ENCODE data around the gene CALB2. TPM values are rescaled to one million over a fixed set of nuclear protein-coding genes. Genes with fewer than 3 reads are reported as not detected.

Gene CALB2
- total RNA-seq, 1 donor = 1.1 TPM

GRCh38 chr16:71409011-71409775, 50.7 kb downstream of the CALB2 start:
- Histone ChIP-seq H3K36me3 (ENCODE audit: insufficient read depth, low read length) (no peaks in the 10 kb centered on the region), H4K20me1 (ENCODE audit: insufficient read depth, low read length) (no peaks in the 10 kb centered on the region), H3K4me3 (ENCODE audit: insufficient read depth, low read length) (no peak overlapping the region), H3K4me1 (ENCODE audit: insufficient read depth, low read length) (no peaks in the 10 kb centered on the region), H3K4me2 (ENCODE audit: insufficient read depth, low read length) (no peak overlapping the region), H2AFZ (ENCODE audit: low read length) (no peak overlapping the region), H3K9me3 (ENCODE audit: low read depth, low read length) (peaks cover 2% of the 10 kb centered on the region), H3K27ac (ENCODE audit: low read depth, low read length) (no peak overlapping the region), H3K27me3 (ENCODE audit: insufficient read depth, low read length) (peaks cover 13% of the 10 kb centered on the region), H3K79me2 (ENCODE audit: insufficient read depth, low read length) (no peaks in the 10 kb centered on the region)
- no peak for DNase-seq (ENCODE audit: insufficient read length, low spot score, missing footprints)
- TF ChIP-seq CTCF (IDR thresholded peaks at IDR 0.05; ENCODE audit: extremely low read depth, low read depth, low read length) = no peak

- Histone ChIP-seq H3K79me2 (ENCODE audit: insufficient read depth, low read length) (no peaks in the 10 kb centered on the region), H3K4me2 (ENCODE audit: insufficient read depth, low read length) (no peak overlapping the region), H3K9me3 (ENCODE audit: low read depth, low read length) (no peaks in the 10 kb centered on the region), H3K27ac (ENCODE audit: low read depth, low read length) (no peak overlapping the region), H3K4me3 (ENCODE audit: insufficient read depth, low read length) (no peak overlapping the region), H3K27me3 (ENCODE audit: insufficient read depth, low read length) (peaks cover 13% of the 10 kb centered on the region), H2AFZ (ENCODE audit: low read length) (no peak overlapping the region), H4K20me1 (ENCODE audit: insufficient read depth, low read length) (no peaks in the 10 kb centered on the region), H3K4me1 (ENCODE audit: insufficient read depth, low read length) (no peaks in the 10 kb centered on the region), H3K36me3 (ENCODE audit: insufficient read depth, low read length) (no peaks in the 10 kb centered on the region)
- peak; percentile 65 for DNase-seq (ENCODE audit: insufficient read length, low spot score, missing footprints)
- no peak for TF ChIP-seq CTCF (IDR thresholded peaks at IDR 0.05; ENCODE audit: extremely low read depth, low read depth, low read length)
These were observed 51.6 kb downstream of the CALB2 start for GRCh38 chr16:71410146-71410545.

GRCh38 chr16:71412270-71413160, 54.0 kb downstream of the CALB2 start:
- no peaks in the 10 kb centered on the region for H4K20me1 ChIP-seq (ENCODE audit: insufficient read depth, low read length)
- no peaks in the 10 kb centered on the region for H3K36me3 ChIP-seq (ENCODE audit: insufficient read depth, low read length)
- H3K27me3 ChIP-seq (ENCODE audit: insufficient read depth, low read length) = peaks cover 13% of the 10 kb centered on the region
- H3K4me2 ChIP-seq (ENCODE audit: insufficient read depth, low read length) = no peak overlapping the region
- peak; percentile 82 for TF ChIP-seq CTCF (IDR thresholded peaks at IDR 0.05; ENCODE audit: extremely low read depth, low read depth, low read length)
- H3K9me3 ChIP-seq (ENCODE audit: low read depth, low read length) = no peaks in the 10 kb centered on the region
- H3K79me2 ChIP-seq (ENCODE audit: insufficient read depth, low read length) = no peaks in the 10 kb centered on the region
- no peak overlapping the region for H2AFZ ChIP-seq (ENCODE audit: low read length)
- H3K4me3 ChIP-seq (ENCODE audit: insufficient read depth, low read length) = no peak overlapping the region
- H3K4me1 ChIP-seq (ENCODE audit: insufficient read depth, low read length) = no peaks in the 10 kb centered on the region
- DNase-seq (ENCODE audit: insufficient read length, low spot score, missing footprints) = peak; percentile 98
- H3K27ac ChIP-seq (ENCODE audit: low read depth, low read length) = no peak overlapping the region

GRCh38 chr16:71413341-71413740, 54.8 kb downstream of the CALB2 start:
- no peaks in the 10 kb centered on the region for H3K9me3 ChIP-seq (ENCODE audit: low read depth, low read length)
- no peak overlapping the region for H3K27ac ChIP-seq (ENCODE audit: low read depth, low read length)
- H4K20me1 ChIP-seq (ENCODE audit: insufficient read depth, low read length) = no peaks in the 10 kb centered on the region
- H3K36me3 ChIP-seq (ENCODE audit: insufficient read depth, low read length) = no peaks in the 10 kb centered on the region
- no peak overlapping the region for H2AFZ ChIP-seq (ENCODE audit: low read length)
- H3K79me2 ChIP-seq (ENCODE audit: insufficient read depth, low read length) = no peaks in the 10 kb centered on the region
- H3K4me2 ChIP-seq (ENCODE audit: insufficient read depth, low read length) = no peak overlapping the region
- DNase-seq (ENCODE audit: insufficient read length, low spot score, missing footprints) = peak; percentile 2
- no peak for TF ChIP-seq CTCF (IDR thresholded peaks at IDR 0.05; ENCODE audit: extremely low read depth, low read depth, low read length)
- no peaks in the 10 kb centered on the region for H3K4me1 ChIP-seq (ENCODE audit: insufficient read depth, low read length)
- H3K27me3 ChIP-seq (ENCODE audit: insufficient read depth, low read length) = peaks cover 13% of the 10 kb centered on the region
- no peak overlapping the region for H3K4me3 ChIP-seq (ENCODE audit: insufficient read depth, low read length)
